Measurements from ENCODE around the gene TRIM63. TPM values are rescaled to one million over a fixed set of nuclear protein-coding genes. Genes with fewer than 3 reads are reported as not detected.

TRIM63 gene
- total RNA-seq, 1 experiment from 2014 or later = not detected

- no TSS peak for BruUV-seq (replicated peaks)
- no peak for TF ChIP-seq EZH2 (IDR thresholded peaks at IDR 0.05; ENCODE audit: borderline replicate concordance, low read depth, low read length, poor library complexity, severe bottlenecking)
- TF ChIP-seq, protein P1, sequence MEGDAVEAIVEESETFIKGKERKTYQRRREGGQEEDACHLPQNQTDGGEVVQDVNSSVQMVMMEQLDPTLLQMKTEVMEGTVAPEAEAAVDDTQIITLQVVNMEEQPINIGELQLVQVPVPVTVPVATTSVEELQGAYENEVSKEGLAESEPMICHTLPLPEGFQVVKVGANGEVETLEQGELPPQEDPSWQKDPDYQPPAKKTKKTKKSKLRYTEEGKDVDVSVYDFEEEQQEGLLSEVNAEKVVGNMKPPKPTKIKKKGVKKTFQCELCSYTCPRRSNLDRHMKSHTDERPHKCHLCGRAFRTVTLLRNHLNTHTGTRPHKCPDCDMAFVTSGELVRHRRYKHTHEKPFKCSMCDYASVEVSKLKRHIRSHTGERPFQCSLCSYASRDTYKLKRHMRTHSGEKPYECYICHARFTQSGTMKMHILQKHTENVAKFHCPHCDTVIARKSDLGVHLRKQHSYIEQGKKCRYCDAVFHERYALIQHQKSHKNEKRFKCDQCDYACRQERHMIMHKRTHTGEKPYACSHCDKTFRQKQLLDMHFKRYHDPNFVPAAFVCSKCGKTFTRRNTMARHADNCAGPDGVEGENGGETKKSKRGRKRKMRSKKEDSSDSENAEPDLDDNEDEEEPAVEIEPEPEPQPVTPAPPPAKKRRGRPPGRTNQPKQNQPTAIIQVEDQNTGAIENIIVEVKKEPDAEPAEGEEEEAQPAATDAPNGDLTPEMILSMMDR (conservative IDR thresholded peaks at IDR 0.05; ENCODE audit: low read depth, low read length) = no peak
- intact Hi-C loops (cut with micrococcal nuclease; ENCODE audit: unreplicated experiment) = no loop called here
- ChIA-PET POLR2A (ENCODE audit: low non-redundant PET) (no interaction called here), CTCF (no interaction called here)
- no peak for DNase-seq (ENCODE audit: low spot score)
- Histone ChIP-seq H3K9me3 (ENCODE audit: low read depth, low read length, poor library complexity, severe bottlenecking) (no peaks in the 10 kb centered on the region), H3K36me3 (ENCODE audit: insufficient read depth, low read length, poor library complexity, severe bottlenecking) (no peaks in the 10 kb centered on the region), H3K27me3 (replicated peaks; ENCODE audit: insufficient read depth, low read depth, low read length, poor library complexity) (peaks cover 9% of the 10 kb centered on the region), H3K27ac (ENCODE audit: low read depth, low read length, poor library complexity, severe bottlenecking) (no peak overlapping the region), H3K4me1 (ENCODE audit: insufficient read depth, low read length, poor library complexity, severe bottlenecking) (no peaks in the 10 kb centered on the region), H3K4me3 (ENCODE audit: low read depth, low read length, poor library complexity, severe bottlenecking) (no peak overlapping the region)
These were observed 15.8 kb upstream of the TRIM63 start for GRCh38 chr1:26083208-26083607.

DNA sequence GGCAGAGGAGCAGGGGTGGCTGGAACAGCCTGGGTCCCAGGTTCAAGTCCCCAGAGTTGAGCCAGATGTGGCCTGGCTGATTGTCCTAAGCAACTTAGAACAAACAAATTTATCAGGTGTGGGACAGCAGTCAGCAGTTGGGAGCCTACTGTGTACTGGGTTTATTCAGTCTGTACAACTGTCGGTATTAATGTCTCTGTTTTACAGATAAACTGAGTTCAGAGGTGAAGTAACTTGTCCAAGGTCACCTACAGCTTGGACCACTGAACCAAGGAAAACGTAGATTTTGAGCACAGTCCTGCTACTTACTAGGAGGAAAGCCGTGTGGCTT, 14.6 kb upstream of the TRIM63 start:
- no peak for TF ChIP-seq EZH2 (IDR thresholded peaks at IDR 0.05; ENCODE audit: borderline replicate concordance, low read depth, low read length, poor library complexity, severe bottlenecking)
- TF ChIP-seq, protein P1 (conservative IDR thresholded peaks at IDR 0.05; ENCODE audit: low read depth, low read length) = no peak
- Histone ChIP-seq H3K9me3 (ENCODE audit: low read depth, low read length, poor library complexity, severe bottlenecking) (no peaks in the 10 kb centered on the region), H3K36me3 (ENCODE audit: insufficient read depth, low read length, poor library complexity, severe bottlenecking) (no peaks in the 10 kb centered on the region), H3K27me3 (replicated peaks; ENCODE audit: insufficient read depth, low read depth, low read length, poor library complexity) (peaks cover 9% of the 10 kb centered on the region), H3K4me3 (ENCODE audit: low read depth, low read length, poor library complexity, severe bottlenecking) (no peak overlapping the region), H3K27ac (ENCODE audit: low read depth, low read length, poor library complexity, severe bottlenecking) (no peak overlapping the region), H3K4me1 (ENCODE audit: insufficient read depth, low read length, poor library complexity, severe bottlenecking) (no peaks in the 10 kb centered on the region)
- ChIA-PET CTCF (no interaction called here), POLR2A (ENCODE audit: low non-redundant PET) (no interaction called here)
- no peak for DNase-seq (ENCODE audit: low spot score)
- intact Hi-C loops (cut with micrococcal nuclease; ENCODE audit: unreplicated experiment) = no loop called here
- no TSS peak for BruUV-seq (replicated peaks)

DNA sequence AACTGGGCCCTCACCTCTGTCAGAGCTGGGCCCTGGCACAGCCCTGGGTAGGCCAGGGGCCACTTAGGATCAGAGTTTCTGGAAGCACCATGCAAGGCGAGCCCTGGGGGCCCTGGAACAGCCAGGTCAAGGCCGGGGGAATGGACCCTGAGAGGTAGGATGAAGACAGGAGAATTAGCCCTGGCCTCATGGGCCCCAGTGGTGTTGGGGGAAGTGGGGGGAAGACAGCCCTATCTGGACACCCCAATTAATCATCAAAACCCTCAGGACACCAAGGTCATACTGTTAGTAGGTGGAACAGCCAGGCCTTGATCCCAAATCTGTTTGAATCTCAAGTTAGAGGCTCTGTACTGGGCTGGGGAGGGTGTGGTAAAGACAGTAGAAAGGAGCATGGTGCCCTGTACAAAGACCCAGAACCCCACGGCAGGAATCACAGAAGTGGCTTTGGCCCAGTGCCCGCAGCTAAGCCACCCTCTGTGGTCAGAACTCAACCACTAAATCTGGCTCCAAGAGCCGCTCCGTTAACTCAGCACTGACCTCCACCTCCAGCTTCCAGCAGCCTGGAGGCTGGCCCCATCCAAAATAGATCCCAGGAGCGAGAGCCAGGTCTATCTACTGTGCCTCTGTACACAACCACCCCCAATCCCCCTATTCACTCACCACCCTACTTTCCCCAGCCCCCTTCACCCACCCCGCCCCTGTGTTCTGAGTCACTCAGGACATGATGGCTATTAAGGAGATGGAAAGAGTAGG, 14.0 kb upstream of the TRIM63 start:
- H3K9me3 ChIP-seq (ENCODE audit: low read depth, low read length, poor library complexity, severe bottlenecking) = no peaks in the 10 kb centered on the region
- intact Hi-C loops (cut with micrococcal nuclease; ENCODE audit: unreplicated experiment) = no loop called here
- ChIA-PET POLR2A (ENCODE audit: low non-redundant PET) (no interaction called here), CTCF (interaction anchor here (0.5 kb wide), 1 partner anchor 22 kb away, joined by 6 read pairs; no protein-coding TSS in a partner anchor)
- H3K27me3 ChIP-seq (replicated peaks; ENCODE audit: insufficient read depth, low read depth, low read length, poor library complexity) = peaks cover 9% of the 10 kb centered on the region
- H3K4me3 ChIP-seq (ENCODE audit: low read depth, low read length, poor library complexity, severe bottlenecking) = no peak overlapping the region
- no peak for DNase-seq (ENCODE audit: low spot score)
- no peaks in the 10 kb centered on the region for H3K4me1 ChIP-seq (ENCODE audit: insufficient read depth, low read length, poor library complexity, severe bottlenecking)
- H3K27ac ChIP-seq (ENCODE audit: low read depth, low read length, poor library complexity, severe bottlenecking) = no peak overlapping the region
- no peaks in the 10 kb centered on the region for H3K36me3 ChIP-seq (ENCODE audit: insufficient read depth, low read length, poor library complexity, severe bottlenecking)
- BruUV-seq (replicated peaks) = no TSS peak
- TF ChIP-seq, protein P1 (conservative IDR thresholded peaks at IDR 0.05; ENCODE audit: low read depth, low read length) = no peak
- no peak for TF ChIP-seq EZH2 (IDR thresholded peaks at IDR 0.05; ENCODE audit: borderline replicate concordance, low read depth, low read length, poor library complexity, severe bottlenecking)

Data from A673 (cell line).